GM13977 (cell line): ENCODE measurements around the gene LRRC28.

ENCODE experiments used
- DNase-seq: peaks from one replicate; pipeline ENCODE4 v3.0.0; 2012; ENCODE audit warnings: low spot score
- in situ Hi-C: fragments of 300-500 bp; cut with MboI; formaldehyde crosslinking; loops from one replicate; pipeline ENCODE4 v1.12.0; 2022; ENCODE audit warnings: low sequenced_read_pairs, low pct_unique_long_range_greater_than_20kb, mixed read lengths, inconsistent platforms; ENCODE audit not compliant: unreplicated experiment
- TF ChIP-seq, protein P1 (sequence below): IDR thresholded peaks from 2 replicates; pipeline ENCODE4 v1.5.1; 2012; ENCODE audit warnings: mild to moderate bottlenecking, control low read depth; ENCODE audit not compliant: insufficient read depth; ENCODE audit errors: extremely low read depth, missing control alignments

Gene LRRC28

DNA sequence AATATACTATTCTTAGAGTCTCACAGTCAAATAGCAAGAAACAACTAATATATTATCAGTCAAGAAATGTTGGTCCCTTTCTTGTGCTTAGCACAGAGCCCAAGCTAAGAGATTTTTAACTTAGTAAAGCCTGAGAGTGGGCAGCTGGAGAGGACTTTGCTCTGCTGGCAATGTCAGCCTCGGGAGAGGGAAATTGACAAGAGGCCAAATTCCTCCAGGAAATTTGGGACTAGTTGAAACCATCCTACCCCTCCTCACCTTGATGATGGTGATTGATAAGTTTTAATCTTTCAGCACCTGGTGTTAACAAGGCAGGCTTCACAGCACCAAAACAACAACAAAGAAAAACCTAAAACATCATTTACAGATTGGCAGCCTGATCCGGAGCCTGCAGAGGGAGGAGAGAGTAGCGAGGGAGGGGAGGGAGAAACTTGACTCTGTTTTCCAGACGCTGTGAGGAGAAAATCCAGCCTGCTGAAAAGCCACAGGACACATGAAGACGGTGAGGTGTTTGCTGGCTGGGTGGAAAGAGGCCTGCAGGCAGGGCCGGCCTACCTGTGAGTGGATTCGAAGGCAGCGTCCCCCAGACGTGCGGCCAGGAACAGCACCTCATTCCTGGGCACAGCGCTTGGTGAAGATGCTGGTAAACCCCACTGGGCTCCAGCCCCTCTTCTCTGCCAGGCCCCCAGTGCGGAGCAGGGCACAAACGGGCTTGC is 150.9 kb downstream of the LRRC28 start:
- no peak for DNase-seq
- TF ChIP-seq, protein P1, sequence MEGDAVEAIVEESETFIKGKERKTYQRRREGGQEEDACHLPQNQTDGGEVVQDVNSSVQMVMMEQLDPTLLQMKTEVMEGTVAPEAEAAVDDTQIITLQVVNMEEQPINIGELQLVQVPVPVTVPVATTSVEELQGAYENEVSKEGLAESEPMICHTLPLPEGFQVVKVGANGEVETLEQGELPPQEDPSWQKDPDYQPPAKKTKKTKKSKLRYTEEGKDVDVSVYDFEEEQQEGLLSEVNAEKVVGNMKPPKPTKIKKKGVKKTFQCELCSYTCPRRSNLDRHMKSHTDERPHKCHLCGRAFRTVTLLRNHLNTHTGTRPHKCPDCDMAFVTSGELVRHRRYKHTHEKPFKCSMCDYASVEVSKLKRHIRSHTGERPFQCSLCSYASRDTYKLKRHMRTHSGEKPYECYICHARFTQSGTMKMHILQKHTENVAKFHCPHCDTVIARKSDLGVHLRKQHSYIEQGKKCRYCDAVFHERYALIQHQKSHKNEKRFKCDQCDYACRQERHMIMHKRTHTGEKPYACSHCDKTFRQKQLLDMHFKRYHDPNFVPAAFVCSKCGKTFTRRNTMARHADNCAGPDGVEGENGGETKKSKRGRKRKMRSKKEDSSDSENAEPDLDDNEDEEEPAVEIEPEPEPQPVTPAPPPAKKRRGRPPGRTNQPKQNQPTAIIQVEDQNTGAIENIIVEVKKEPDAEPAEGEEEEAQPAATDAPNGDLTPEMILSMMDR: no peak
- in situ Hi-C loops: no loop called here

DNA sequence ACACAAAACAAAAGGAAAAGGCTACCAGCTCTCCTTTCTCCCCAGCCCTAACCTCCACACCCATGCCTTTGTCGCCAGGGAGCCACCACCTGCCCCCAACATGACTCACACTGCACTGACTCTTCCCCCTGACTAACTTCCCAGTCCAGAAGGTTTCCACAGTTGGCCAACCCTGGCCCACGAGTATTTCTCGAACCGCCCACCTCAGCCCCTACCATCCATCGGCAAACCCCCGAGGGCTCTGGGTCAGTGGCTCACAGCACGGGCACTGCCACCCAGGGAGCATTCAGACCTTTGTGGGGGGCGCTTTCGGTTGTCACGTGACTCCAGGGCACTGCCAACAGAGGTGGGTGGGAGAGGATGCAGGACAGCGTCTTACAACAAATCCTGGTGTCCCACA is 152.3 kb downstream of the LRRC28 start:
- TF ChIP-seq, protein P1: no peak
- DNase-seq: no peak
- in situ Hi-C loops: no loop called here

- in situ Hi-C loops: no loop called here
- DNase-seq: no peak
- TF ChIP-seq, protein P1: no peak
These were observed 153.2 kb downstream of the LRRC28 start for GRCh38 chr15:99404454-99404853.

DNA sequence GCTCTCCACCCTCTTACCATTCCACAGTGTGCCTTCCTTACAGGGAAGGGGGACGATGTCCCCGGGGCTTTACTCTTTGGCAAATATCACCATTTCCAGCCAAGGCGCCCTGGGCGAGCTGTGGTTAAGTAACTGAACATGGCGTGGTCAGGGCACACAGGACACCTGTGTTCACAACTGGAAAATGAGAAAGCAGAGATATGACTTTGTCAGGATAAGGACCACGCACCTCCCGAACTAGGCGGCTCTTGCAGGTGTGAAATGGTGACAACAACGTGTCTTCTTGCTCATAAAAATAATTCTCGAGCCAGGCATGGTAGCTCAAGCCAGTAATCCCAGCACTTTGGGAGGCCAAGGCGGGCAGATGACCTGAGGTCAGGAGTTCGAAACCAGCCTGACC is 154.8 kb downstream of the LRRC28 start:
- TF ChIP-seq, protein P1: no peak
- no peak for DNase-seq
- in situ Hi-C loops: no loop called here

DNA sequence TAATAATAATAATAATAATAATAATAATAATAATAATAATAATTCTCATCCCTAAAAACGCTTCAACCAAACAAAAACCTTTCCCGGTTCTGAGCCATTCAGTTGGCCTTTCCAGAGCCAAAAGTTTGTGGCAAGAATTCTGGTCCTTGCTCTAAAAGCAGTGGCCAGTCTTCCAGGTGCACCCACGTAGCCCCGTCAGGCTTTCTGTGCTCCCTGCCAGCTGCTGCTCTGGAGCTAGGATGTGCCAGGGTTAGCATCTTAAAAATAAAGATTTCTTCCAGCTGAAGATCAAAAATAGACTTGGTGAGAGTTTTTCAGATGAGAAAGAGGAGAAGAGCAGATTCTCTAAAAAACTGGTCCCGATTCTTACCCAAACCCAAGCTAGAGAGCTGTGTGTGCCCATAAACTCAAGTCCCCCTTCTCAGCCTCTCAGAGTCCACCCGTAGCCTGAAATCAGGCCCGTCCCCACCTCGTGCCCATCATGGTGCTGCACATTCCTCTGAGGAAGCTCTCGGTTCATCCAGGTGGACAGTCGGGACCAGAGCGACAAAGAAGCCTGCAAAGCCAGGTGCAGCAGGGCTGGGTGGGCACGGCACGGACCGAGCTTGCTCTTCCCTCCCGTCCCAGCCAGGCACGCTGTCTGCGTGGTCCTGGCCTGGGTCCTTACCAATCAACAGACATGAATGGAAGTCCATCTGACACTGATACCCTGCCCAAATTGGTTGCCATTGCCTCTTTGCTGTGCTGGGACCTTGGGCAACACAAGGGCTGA is 155.6 kb downstream of the LRRC28 start:
- in situ Hi-C loops: no loop called here

DNA sequence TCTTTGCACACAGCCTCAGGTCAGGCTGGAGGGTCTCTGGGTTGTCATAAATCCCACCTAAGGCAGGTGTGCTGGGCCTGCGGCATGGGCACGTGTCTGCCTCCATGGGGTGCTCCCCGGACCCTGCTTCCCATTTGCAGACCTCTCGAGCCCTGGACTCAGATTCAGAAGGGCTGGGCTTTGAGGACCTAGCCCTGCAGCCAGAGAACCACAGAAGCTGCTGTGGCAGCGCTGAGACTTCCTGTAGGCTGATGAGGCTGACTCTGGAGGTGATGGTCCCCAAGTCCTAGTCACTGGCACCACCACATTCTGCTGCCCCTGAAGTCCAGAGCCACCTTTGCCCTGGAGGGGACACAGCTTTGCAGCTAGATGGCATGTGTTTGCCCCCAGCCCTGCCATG is 156.4 kb downstream of the LRRC28 start:
- TF ChIP-seq, protein P1: no peak
- in situ Hi-C loops: no loop called here
- no peak for DNase-seq

More for the DNA sequence above, 155.6 kb downstream of the LRRC28 start:
- TF ChIP-seq, protein P1: no peak
- DNase-seq: no peak
